Hepatic stellate cell (primary cell): Measurements from ENCODE around the gene PUS7.
"Not testable (repeated sequence)": the region's sequence is repeated elsewhere in the genome, so short reads cannot be mapped to it uniquely, and the experiment has no call there.

Source experiments
- DNase-seq: peaks from one replicate; pipeline ENCODE4 v3.0.0; 2011; ENCODE audit warnings: low spot score

Gene PUS7, protein sequence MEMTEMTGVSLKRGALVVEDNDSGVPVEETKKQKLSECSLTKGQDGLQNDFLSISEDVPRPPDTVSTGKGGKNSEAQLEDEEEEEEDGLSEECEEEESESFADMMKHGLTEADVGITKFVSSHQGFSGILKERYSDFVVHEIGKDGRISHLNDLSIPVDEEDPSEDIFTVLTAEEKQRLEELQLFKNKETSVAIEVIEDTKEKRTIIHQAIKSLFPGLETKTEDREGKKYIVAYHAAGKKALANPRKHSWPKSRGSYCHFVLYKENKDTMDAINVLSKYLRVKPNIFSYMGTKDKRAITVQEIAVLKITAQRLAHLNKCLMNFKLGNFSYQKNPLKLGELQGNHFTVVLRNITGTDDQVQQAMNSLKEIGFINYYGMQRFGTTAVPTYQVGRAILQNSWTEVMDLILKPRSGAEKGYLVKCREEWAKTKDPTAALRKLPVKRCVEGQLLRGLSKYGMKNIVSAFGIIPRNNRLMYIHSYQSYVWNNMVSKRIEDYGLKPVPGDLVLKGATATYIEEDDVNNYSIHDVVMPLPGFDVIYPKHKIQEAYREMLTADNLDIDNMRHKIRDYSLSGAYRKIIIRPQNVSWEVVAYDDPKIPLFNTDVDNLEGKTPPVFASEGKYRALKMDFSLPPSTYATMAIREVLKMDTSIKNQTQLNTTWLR

DNA sequence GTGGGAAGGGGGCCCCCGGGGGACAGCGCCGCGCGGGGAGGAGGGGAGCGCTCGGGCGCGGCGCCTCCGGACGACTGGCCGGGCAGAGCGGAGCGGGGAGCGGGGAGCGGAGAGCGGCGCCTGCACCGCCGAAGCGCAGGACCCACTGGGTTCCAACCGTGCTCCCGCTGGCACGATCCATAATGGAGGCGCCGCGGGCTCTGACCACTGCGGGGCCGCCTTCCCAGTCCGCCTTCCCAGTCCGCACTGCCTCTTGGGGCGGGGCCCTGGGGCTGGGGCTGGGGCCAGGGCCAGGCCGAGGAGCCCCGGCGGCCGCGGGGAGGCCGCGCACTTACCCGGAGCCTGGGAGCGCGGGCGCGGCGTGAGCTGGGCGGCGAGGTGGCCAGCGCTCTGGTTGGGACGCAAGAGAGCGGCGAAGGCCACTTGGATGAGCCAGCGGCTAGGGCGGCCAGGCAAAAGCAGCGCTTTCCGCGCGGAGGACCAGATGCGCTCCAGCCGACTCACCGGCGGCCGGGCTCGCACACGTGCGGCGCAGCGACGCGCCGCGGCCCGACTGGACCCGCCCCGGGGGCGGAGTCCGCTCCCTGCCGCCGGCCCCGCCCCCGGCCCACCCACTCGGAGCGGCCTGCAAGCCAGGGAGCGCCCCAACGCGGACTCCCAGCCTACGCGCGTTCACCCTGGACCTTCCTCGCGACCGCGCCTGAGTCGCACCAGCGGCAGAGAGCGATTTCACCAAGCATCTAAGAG, at the start of gene PUS7:
PUS7 (minus strand) TSS at position 555 of the 747 bp plus-strand sequence. CDS start 13,759 bp downstream, outside the sequence.
- peak; percentile 87 for DNase-seq

DNA sequence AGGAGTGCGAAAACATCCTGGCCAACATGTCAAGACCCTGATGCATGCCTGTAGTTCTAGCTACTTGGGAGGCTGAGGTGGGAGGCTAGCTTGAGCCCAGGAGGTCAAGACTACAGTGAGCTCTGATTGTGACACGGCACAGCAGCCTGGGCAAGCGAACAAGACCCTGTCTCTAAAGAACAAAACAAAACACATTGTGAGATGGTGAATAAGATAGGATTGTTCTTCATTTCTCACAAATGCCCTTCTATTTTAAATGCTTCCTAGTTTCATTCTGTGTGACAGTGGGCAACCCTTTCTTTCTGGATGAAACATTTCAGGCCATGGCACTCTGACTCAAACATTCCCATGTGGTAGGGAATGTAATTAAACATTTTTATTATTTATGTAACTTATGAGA, 45.8 kb upstream of the PUS7 start:
- DNase-seq: no peak

DNA sequence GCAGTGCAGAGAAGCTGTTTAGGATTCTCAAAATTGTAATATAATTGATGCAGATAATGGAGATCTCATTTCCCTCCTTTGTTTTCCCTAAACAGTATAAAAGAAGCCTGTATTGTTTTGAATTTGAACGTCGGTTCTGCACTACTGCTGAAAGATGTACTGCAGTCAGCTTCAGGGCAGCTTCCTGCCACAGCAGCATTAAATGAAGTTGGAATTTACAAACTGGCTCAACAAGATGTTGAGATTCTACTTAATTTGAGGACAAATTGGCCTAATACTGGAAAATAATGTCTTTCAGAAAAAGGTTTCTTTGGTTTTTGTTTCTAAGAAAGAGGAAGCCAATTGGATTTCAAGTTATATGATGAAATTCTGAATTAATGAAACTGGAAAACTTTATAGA, 45.0 kb upstream of the PUS7 start:
- no peak for DNase-seq

DNA sequence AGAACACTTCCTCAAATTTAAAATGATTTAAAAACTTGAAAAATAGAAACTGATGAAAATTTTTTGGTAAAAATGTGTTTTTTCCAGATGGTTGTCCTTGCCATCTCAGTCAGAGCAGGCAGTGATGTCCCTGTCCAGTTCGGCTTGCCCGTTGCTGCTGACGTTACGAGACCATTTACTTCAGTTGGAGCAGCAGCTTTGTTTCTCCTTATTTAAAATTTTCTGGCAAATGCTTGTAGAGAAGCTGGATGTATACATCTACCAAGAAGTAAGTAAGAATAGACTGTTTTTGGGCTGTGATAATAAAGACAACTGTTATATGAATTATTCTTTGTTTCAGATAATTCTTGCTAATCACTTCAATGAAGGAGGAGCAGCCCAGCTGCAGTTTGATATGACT, 43.1 kb upstream of the PUS7 start:
- DNase-seq: no peak

DNA sequence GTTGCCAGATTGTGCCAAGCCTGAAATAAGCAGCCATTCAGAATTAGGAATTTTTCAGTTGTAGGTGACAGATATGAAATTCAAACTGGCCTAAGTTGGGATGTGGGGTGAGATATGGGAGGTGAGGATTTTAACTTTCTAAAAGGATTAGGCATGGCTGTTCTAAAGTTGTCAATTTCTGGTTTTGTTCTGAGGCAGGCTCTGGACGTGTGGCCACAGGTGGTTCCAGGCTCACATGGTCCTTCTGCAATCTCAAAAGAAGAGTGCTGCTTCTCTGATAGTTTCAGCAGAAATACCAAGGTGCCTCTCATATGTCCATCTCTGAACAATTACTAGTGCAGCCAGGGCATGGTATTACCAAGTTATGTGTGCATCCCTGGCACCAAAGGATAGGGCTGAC, 37.9 kb upstream of the PUS7 start:
- DNase-seq: no peak

DNA sequence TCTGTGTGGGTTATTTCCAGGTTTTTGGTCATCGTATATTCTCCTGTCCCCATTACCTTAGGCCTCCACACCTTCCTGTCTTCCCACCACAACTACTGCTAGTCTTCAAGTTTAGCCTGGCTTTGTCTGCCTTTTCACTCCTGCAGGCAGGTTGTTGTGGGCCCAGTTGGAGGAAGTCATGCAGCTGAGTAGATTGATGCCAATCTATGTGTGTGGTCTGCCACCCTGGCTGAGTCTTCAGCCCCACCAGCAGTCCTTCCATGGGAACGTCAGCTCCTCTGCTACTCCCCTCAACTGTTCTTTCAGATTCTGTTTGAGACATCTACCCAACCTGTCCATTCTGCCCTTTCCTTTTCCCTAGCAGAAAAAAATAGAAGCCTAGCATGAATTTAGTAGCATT, 16.3 kb upstream of the PUS7 start:
- no peak for DNase-seq

DNA sequence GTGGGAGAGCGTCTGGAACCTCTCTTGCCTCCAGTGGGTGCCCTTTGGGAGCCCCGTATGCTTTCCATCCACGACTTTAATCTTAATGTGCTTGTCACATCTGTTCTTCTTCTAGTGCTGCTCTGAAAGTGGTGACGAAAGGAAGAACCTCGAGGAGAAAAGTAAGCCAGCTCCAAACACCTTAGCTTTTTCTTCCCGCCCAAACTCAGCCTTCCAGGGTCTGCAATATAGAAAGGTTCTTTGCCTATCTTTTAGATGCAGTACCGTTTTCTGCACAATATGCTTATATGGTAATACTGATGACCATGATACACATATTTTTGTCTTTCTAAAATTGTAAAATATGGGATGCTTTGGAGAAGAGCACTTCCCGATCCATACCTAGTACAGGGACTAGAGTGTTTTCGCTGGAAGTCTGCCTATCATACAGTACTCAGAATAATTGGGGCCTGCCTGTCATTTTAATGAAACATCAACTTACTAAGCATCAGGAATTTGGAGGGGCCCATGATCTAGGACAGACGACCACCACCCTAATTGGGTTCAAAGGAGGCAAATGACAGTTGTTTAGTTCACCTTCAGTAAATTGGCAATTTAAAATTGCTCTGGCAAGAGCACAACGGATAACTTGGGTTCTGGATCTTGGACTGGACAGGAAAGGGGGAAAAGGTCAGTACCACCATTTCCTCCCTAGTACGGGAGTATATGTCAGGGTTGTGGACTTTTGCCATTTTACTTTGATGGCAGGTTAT, 10.8 kb upstream of the PUS7 start:
- DNase-seq: no peak

DNA sequence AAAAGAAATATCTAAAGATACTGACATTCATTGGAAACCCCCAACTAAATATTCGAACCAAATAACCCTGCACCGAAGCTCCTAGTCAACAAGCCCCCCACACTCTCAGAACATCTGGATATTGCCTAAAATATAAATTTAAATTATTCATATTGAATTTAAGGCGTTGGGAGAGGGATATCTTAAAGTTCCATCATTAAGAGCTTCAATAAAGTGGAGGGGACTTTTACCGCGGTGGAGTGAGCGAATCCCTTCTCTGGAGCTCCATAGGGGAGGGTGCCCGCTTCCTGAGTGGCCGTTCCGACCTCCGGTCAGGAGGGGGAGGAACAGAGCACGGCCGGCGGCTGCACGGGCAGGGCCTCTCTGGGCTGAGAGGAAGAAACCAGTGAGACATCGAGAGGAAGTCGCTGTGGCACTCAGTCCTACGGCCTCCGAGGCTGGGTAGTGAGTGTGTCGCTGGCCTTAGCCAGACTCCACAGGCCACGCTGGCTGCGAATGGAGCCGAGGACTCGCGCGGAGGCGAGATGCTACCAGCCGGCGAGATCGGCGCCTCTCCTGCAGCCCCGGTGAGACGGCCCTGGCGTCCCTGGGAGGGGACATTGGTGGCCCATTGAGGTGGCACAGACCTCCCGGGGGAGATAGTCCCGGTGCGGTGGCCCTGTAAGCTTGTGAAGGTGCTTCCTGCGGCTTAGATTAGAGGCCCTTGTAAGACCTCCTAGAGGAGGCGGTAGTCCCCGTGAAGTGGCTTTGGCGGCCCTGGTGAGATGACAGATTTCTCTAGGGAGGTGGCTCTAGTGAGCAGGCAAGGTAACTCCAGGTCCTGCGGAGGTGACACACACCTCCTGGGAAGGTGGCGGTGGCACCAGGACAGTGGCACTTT, 10.0 kb upstream of the PUS7 start, which contains the start of gene RINT1:
RINT1 (plus strand) TSS at position 410 of the 880 bp plus-strand sequence; CDS start at position 525, 115 bp downstream.
- DNase-seq: peak; percentile 85

DNA sequence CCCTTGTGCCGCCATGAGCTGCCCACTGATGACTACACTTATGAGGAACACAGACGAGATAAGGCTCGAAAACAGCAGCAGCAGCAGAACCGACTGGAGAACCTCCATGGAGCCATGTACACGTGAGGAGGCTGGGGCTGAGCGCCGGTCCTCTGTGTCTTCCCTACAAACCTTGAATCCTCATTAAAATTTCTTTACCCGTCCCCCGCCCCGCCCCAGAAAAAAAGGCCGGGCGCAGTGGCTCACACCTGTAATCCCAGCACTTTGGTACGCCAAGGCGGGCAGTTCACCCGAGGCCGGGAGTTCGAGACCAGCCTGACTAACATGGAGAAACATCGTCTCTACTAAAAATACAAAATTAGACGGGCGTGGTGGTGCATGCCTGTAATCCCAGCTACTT, 8.5 kb upstream of the PUS7 start:
- DNase-seq: no peak

DNA sequence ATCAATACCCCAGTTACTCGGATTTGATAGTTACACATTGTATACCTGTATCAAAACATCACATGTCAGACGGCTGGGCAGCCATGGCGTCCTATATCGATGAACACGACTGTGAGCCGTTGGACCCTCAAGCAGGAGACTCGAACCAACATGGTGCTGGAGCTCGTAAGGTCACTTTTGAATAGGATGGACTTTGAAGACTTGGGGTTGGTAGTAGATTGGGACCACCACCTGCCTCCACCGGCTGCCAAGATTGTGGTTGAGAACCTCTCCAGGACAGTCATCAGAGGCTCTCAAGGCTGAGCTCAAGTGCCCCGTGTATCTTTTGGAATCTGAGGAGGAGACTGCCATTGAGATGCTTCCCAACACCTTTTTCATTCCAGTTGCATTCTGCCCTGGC, 8.1 kb upstream of the PUS7 start:
- DNase-seq: no peak

DNA sequence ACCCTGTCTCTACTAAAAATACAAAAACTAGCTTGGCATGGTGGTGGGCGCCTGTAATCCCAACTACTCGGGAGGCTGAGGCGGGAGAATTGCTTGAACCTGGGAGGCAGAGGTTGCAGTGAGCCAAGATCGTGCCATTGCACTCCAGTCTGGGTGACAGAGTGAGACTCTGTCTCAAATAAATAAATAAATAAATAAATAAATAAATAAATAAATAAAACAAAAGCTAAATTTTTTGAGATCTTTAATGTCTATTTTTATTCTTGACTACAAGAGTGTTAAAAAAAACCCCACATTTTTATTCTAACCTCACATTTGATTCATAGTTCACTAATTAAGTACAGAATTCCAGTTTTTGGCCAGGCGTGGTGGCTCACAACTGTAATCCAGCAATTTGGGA, 5.7 kb upstream of the PUS7 start:
- DNase-seq: not testable (repeated sequence)

DNA sequence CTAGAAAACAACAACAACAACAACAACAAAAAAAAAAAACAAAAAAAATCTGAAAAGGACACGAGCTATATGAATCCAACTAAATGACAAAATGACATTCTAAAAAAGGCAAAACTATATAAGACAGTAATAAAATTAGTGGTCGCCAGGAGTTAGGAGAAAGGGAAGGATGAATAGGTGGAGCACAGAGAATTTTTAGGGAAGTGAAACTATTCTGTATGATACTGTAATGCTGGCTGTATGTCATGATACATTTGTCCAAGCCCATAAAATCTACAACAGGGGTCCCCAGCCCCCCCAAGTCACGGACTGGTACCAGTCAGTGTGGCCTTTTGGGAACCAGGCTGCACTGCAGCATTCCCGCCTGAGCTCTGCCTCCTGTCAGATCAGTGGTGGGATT, 2.8 kb upstream of the PUS7 start:
- DNase-seq: no peak

DNA sequence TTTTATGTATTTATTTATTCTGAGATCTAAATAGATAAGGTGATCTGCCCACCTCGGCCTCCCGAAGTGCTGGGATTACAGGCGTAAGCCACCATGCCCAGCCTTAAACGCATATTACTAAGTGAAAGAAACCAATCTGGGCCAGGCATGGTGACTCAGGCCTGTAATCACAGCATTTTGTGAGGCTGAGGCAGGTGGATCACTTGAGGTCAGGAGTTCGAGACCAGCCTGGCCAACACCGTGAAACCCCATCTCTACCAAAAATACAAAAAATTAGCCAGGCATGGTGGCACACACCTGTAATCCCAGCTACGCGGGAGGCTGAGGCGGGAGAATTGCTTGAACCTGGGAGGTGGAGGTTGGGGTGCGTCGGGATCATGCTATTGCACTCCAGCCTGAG, 2.4 kb upstream of the PUS7 start:
- not testable (repeated sequence) for DNase-seq

DNA sequence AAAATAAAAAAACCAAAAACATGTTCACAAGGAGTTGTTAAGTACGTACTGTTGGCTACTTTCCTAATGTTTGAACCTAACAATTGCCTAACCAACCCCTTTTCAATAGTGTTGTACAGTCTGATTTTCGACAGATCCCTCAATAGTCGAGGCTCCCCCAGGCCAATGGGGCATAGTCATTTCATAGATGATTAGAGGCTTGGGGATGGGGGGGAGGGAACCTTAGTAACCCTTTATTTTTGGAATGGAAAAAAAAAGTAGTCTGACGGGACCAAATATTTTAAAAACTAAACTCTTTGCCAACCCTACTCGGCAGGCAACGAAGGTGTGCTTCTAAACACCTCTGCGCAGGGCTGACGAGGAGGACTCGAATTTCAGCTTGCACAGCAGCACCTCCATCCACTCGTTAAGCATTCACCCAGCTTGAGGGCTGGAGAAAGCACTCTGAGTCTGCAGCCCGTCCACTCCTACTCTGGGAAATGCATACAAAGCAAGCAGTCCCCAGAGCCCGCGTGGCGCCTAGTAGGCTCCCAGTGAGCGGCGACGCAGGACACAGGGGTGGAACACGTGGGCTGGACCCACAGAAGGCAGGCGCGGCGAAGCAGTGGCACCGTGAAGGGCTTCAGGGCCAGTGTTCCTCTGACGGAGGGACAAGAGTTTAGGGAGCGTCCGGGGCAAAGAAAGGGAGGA, 899 bp downstream of the PUS7 start:
- peak; percentile 66 for DNase-seq

DNA sequence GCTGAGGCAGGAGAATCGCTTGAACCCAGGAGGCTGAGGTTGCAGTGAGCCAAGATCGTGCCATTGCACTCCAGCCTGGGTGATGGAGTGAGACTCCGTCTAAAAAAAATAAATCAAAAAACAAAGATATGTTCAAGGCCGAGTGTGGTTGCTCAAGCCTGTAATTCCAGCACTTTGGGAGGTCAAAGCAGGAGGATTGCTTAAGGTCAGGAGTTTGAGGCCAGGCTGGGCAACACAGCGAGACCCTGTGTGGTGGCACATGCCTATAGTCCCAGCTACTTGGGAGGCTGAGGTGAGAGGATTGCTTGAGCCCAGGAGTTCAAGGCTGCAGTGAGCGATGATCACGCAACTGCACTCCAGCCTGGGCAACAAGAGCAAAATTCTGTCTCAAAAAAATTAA, 1.5 kb downstream of the PUS7 start:
- not testable (repeated sequence) for DNase-seq

DNA sequence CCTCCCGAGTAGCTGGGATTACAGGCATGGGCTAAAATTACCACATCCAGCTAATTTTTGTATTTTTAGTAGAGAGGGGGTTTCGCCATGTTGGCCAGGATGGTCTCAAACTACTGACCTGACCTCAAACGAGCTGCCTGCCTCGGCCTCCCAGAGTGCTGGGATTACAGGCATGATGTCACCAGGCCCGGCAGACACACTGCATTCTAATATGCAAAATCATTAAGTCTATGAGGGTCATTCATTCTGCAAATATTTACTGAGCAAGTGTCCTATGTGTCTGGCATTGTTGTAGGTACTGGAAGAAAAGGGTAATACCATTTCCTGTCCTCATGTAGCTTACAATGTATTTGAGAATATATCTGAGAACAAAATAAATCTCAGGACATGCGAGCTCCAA, 2.7 kb downstream of the PUS7 start:
- no peak for DNase-seq

DNA sequence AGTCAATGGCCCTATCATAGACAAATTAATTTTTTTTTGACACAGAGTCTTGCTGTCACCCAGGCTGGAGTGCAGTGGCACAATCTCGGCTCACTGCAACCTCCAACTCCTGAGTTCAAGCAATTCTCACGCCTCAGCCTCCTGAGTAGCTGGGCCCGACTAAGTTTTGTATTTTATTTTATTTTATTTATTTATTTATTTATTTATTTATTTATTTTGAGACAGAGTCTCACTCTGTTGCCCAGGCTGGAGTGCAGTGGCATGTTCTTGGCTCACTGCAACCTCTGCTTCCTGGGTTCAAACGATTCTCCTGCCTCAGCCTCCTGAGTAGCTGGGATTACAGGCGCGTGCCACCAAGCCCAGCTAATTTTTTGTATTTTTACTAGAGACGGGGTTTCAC, 6.5 kb downstream of the PUS7 start:
- DNase-seq: not testable (repeated sequence)

DNA sequence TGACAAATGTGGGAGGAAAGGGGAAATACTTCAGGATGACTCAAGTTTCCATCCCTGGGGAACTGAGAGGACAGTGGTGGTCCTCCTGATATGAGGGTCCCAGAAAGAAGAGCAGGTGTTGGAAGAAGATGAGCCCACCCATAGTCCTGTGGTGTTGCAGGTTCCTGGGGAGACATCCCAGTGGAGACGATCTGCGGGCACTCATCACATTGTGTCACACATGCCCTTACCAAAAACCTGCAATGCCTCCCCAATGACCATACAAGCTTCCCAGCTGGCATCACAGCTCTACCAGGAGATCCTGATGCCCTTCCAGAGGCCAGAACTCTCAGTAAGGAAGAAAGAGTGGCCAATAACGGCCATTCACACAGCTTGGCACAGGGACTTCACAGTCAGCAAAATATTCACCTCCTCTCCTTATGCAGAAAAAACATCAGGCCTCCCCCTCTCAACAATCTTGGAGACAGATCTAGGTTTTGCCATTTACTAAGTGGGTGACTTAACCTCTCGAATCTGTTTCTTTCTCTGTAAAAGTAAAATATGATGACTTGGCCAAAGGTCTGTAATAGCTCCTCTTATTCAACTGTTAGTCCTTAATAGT, 9.0 kb downstream of the PUS7 start:
- no peak for DNase-seq

DNA sequence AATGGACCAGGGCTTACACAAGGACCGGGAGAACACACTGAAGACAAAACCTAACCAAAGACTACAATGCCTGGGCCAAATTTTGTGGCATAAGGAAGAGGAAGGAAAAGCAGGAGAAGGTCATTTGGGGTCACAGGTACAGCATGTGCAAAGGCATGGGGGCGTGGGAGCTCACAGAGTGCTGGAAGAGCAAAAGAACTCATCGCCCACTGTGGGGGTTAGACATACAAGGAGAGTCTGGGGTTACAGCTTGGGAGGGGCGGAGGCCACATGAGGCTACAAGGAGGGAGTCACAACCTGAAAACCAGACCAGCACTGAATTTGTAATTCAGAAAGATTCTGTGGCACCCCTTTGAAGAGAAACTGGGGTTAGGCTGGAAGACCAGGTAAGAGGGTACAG, 9.7 kb downstream of the PUS7 start:
- DNase-seq: no peak

DNA sequence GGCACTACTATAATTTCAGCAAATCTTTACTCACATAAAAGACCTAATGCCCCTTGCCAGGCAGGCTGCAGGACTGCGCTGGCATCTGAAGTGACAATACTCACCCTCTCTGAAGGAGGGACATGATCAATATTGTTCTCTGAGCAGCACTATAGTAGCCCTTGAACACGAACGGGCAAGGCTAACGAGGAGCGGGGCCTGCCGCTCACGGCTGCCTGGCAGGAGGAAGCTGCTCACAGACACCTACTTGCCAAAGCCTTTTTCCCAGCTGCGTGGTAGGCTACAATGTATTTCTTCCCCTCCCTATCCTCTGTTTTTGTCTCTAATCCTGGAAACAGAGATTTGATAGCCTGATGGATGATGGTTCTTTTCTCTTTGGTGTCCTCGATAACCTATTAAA, 19.9 kb downstream of the PUS7 start:
- DNase-seq: no peak
